HG02798 (cell line): ENCODE results near the gene DNMT1.
"Not testable (repeated sequence)": the region's sequence is repeated elsewhere in the genome, so short reads cannot be mapped to it uniquely, and the experiment has no call there.

Experiments
- ATAC-seq: cut with Tn5 transposase; IDR thresholded peaks from one replicate; pipeline ENCODE4 v1.9.1; 2021; ENCODE audit warnings: mild to moderate bottlenecking; ENCODE audit not compliant: unreplicated experiment, poor library complexity

Gene DNMT1

GRCh38 chr19:10194500-10195198, at the start of gene DNMT1:
Gene DNMT1 (minus strand): TSS chr19:10194953. CDS start chr19:10194899, 54 bp downstream.
- ATAC-seq = peak; percentile 89

- no peak for ATAC-seq
Measured at GRCh38 chr19:10243606-10244005, 48.9 kb upstream of the DNMT1 start.

- not testable (repeated sequence) for ATAC-seq
Measured at GRCh38 chr19:10241826-10242449, 47.2 kb upstream of the DNMT1 start.

- no peak for ATAC-seq
Measured at GRCh38 chr19:10238172-10238783, 43.5 kb upstream of the DNMT1 start.

- ATAC-seq = no peak
Measured at GRCh38 chr19:10237702-10238101, 42.9 kb upstream of the DNMT1 start.

GRCh38 chr19:10235409-10235808, 40.7 kb upstream of the DNMT1 start:
- not testable (repeated sequence) for ATAC-seq

- no peak for ATAC-seq
Measured at GRCh38 chr19:10235003-10235402, 40.2 kb upstream of the DNMT1 start.

- no peak for ATAC-seq
Measured at GRCh38 chr19:10233946-10234345, 39.2 kb upstream of the DNMT1 start.

GRCh38 chr19:10231612-10232228, 37.0 kb upstream of the DNMT1 start:
- no peak for ATAC-seq

GRCh38 chr19:10230861-10231611, 36.3 kb upstream of the DNMT1 start, which contains the start of gene S1PR2:
Gene S1PR2 (minus strand): TSS chr19:10231331. CDS start chr19:10224905, 6,426 bp downstream.
- peak; percentile 48 for ATAC-seq

- ATAC-seq = peak; percentile 23
Measured at GRCh38 chr19:10230173-10230860, 35.6 kb upstream of the DNMT1 start.

GRCh38 chr19:10228920-10229319, 34.2 kb upstream of the DNMT1 start:
- no peak for ATAC-seq

GRCh38 chr19:10228393-10228792, 33.6 kb upstream of the DNMT1 start:
- no peak for ATAC-seq

- no peak for ATAC-seq
Measured at GRCh38 chr19:10227026-10227971, 32.5 kb upstream of the DNMT1 start.

- no peak for ATAC-seq
Measured at GRCh38 chr19:10226376-10227025, 31.7 kb upstream of the DNMT1 start.

GRCh38 chr19:10226021-10226375, 31.2 kb upstream of the DNMT1 start:
- no peak for ATAC-seq

- no peak for ATAC-seq
Measured at GRCh38 chr19:10224337-10224736, 29.6 kb upstream of the DNMT1 start.

- no peak for ATAC-seq
Measured at GRCh38 chr19:10223488-10224213, 28.9 kb upstream of the DNMT1 start.
